GM18505 (cell line): ENCODE results near the gene USB1.
A peak's percentile ranks its signal among the peaks of the same experiment; 100 is the strongest.

Source experiments
- ATAC-seq: cut with Tn5 transposase; IDR thresholded peaks from one replicate; pipeline ENCODE4 v1.9.1; 2021; ENCODE audit not compliant: unreplicated experiment
- POLR2A ChIP-seq: IDR thresholded peaks from 4 replicates; pipeline ENCODE4 v1.6.1; 2011; ENCODE audit warnings: borderline replicate concordance; ENCODE audit not compliant: insufficient read depth, insufficient read length; ENCODE audit errors: extremely low read depth

Gene USB1

GRCh38 chr16:58024486-58025350 lies 23.5 kb downstream of the USB1 start:
- ATAC-seq = no peak
- no peak for TF ChIP-seq POLR2A

GRCh38 chr16:58025351-58026138 lies 24.3 kb downstream of the USB1 start, which contains the start of gene MMP15:
Gene MMP15 (plus strand): TSS chr16:58025754. CDS start chr16:58026351, 597 bp downstream.
- TF ChIP-seq POLR2A = no peak
- ATAC-seq = peak; percentile 53

GRCh38 chr16:58026139-58026704 lies 25.0 kb downstream of the USB1 start:
- TF ChIP-seq POLR2A = no peak
- peak; percentile 14 for ATAC-seq

- ATAC-seq = no peak
- TF ChIP-seq POLR2A = no peak
Observed at GRCh38 chr16:58026705-58027160, 25.5 kb downstream of the USB1 start.

GRCh38 chr16:58027161-58027915 lies 26.1 kb downstream of the USB1 start:
- TF ChIP-seq POLR2A = no peak
- no peak for ATAC-seq

GRCh38 chr16:58027916-58028455 lies 26.8 kb downstream of the USB1 start:
- no peak for TF ChIP-seq POLR2A
- no peak for ATAC-seq

- no peak for TF ChIP-seq POLR2A
- no peak for ATAC-seq
Observed at GRCh38 chr16:58028541-58029070, 27.4 kb downstream of the USB1 start.

- no peak for TF ChIP-seq POLR2A
- no peak for ATAC-seq
Observed at GRCh38 chr16:58029410-58029809, 28.2 kb downstream of the USB1 start.

GRCh38 chr16:58030136-58030840 lies 29.1 kb downstream of the USB1 start:
- TF ChIP-seq POLR2A = no peak
- ATAC-seq = no peak

GRCh38 chr16:58031016-58031800 lies 30.0 kb downstream of the USB1 start:
- no peak for ATAC-seq
- TF ChIP-seq POLR2A = no peak

- ATAC-seq = no peak
- no peak for TF ChIP-seq POLR2A
Observed at GRCh38 chr16:58032710-58033293, 31.6 kb downstream of the USB1 start.

- ATAC-seq = no peak
- no peak for TF ChIP-seq POLR2A
Observed at GRCh38 chr16:58034128-58034685, 33.0 kb downstream of the USB1 start.
